Astrocyte (in vitro differentiated cells and primary cell): ENCODE measurements around the gene CORO2B. TPM values are rescaled to one million over a fixed set of nuclear protein-coding genes. Genes with fewer than 3 reads are reported as not detected.

Source experiments
- DNase-seq: peaks from one replicate; pipeline ENCODE4 v3.0.0-alpha.2; 2010; ENCODE audit warnings: low read depth
- FAIRE-seq: peaks from 2 replicates; lab custom pipeline; 2011; peaks lifted over from hg19 to GRCh38; lab: Jason Lieb, UNC
- H2AFZ ChIP-seq: 2 replicates; pipeline ENCODE4 v1.6.0; 2012; ENCODE audit warnings: low read depth, low read length, inconsistent platforms
- H3K27ac ChIP-seq: 2 replicates; pipeline ENCODE4 v1.5.1; 2011; ENCODE audit warnings: low read depth, low read length, inconsistent platforms
- H3K27me3 ChIP-seq: 2 replicates; pipeline ENCODE4 v1.6.0; 2011; ENCODE audit warnings: low read length, inconsistent platforms; ENCODE audit not compliant: insufficient read depth
- H3K36me3 ChIP-seq: 2 replicates; pipeline ENCODE4 v1.5.1; 2011; ENCODE audit warnings: low read length, inconsistent platforms; ENCODE audit not compliant: insufficient read depth
- H3K4me1 ChIP-seq: 2 replicates; pipeline ENCODE4 v1.5.1; 2011; ENCODE audit warnings: low read length, inconsistent platforms; ENCODE audit not compliant: insufficient read depth
- H3K4me2 ChIP-seq: 2 replicates; pipeline ENCODE4 v1.6.0; 2012; ENCODE audit warnings: low read length, inconsistent platforms
- H3K4me3 ChIP-seq: 2 replicates; pipeline ENCODE4 v1.5.1; 2011; ENCODE audit warnings: low read depth, mild to moderate bottlenecking, low read length, inconsistent platforms; ENCODE audit not compliant: insufficient read depth
- H3K79me2 ChIP-seq: 2 replicates; pipeline ENCODE4 v1.6.0; 2012; ENCODE audit warnings: mild to moderate bottlenecking, low read length, inconsistent platforms; ENCODE audit not compliant: insufficient read depth
- H3K9ac ChIP-seq: 2 replicates; pipeline ENCODE4 v1.6.0; 2012; ENCODE audit warnings: mild to moderate bottlenecking, low read length, inconsistent platforms
- H3K9me3 ChIP-seq: 2 replicates; pipeline ENCODE4 v1.5.1; 2012; ENCODE audit warnings: low read depth, mild to moderate bottlenecking, low read length, inconsistent platforms; ENCODE audit not compliant: insufficient read depth
- H4K20me1 ChIP-seq: 2 replicates; pipeline ENCODE4 v1.6.0; 2012; ENCODE audit warnings: low read length, inconsistent platforms; ENCODE audit not compliant: insufficient read depth
- H3K27ac Mint-ChIP-seq: one replicate; pipeline ENCODE4 v1.8.0; 2021; ENCODE audit warnings: mild to moderate bottlenecking, mixed read lengths; ENCODE audit not compliant: unreplicated experiment
- H3K27me3 Mint-ChIP-seq: one replicate; pipeline ENCODE4 v1.8.0; 2021; ENCODE audit warnings: low read depth, mixed read lengths; ENCODE audit not compliant: unreplicated experiment
- H3K36me3 Mint-ChIP-seq: one replicate; pipeline ENCODE4 v1.8.0; 2021; ENCODE audit warnings: low read depth, mixed read lengths; ENCODE audit not compliant: unreplicated experiment
- H3K4me1 Mint-ChIP-seq: one replicate; pipeline ENCODE4 v1.8.0; 2021; ENCODE audit warnings: low read depth, mixed read lengths; ENCODE audit not compliant: unreplicated experiment
- H3K4me3 Mint-ChIP-seq: one replicate; pipeline ENCODE4 v1.8.0; 2021; ENCODE audit warnings: mild to moderate bottlenecking, moderate library complexity, mixed read lengths; ENCODE audit not compliant: unreplicated experiment
- H3K9me3 Mint-ChIP-seq: one replicate; pipeline ENCODE4 v1.8.0; 2021; ENCODE audit warnings: mild to moderate bottlenecking, mixed read lengths; ENCODE audit not compliant: unreplicated experiment
- CTCF ChIP-seq: IDR thresholded peaks from 2 replicates; pipeline ENCODE4 v1.5.1; 2011; ENCODE audit warnings: low read depth, mild to moderate bottlenecking, inconsistent platforms, low read length, moderate library complexity; ENCODE audit not compliant: insufficient read depth
- EZH2 ChIP-seq: IDR thresholded peaks from 2 replicates; pipeline ENCODE4 v1.6.1; 2012; ENCODE audit warnings: mild to moderate bottlenecking, low read length, inconsistent platforms; ENCODE audit not compliant: insufficient read depth
- total RNA-seq: library from RNA; stranded (reverse); gene quantifications from 2 replicates; pipeline ENCODE4 v1.2.1, GENCODE V29; 2021

The CORO2B gene
- total RNA-seq, 1 donor from 2014 or later: 7.4 TPM

GRCh38 chr15:68621535-68621934, 42.7 kb downstream of the CORO2B start:
- H3K36me3 ChIP-seq: no peaks in the 10 kb centered on the region

DNA sequence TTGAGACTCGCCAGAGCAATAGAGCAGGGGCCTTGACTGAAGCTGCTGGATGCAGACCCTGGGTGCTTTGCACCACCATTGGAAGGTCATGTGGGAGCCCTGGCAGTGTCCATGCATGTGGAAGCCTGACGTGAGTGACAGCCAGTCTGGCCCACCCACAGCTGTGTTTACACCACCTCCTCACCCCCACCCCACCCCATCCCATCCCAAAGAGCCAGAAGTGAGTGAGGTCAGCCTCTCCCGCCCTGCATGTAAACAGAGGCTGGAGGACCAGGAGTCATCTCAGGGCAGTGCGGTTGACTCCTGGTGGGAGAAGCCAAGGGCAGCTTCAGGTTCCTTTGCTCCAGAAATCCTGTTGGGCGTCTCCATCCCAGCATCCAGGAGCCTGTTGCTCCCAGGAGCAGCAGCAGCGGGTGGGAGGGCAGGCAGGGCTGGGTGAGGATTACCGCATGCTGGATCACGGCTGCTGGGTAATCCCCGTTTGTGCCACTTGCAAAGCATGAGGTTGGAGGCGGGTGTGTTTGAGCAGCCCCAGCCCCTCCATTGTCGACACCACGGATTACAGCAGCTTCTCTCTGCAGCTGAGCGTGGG, 44.6 kb downstream of the CORO2B start:
- H2AFZ ChIP-seq: no peak overlapping the region
- DNase-seq: no peak
- FAIRE-seq: no peak

More at GRCh38 chr15:68621535-68621934, 42.7 kb downstream of the CORO2B start:
- Histone ChIP-seq H3K9ac (peak overlapping the region; percentile 54), H3K4me2 (peak overlapping the region; percentile 78), H4K20me1 (peaks cover 6% of the 10 kb centered on the region), H2AFZ (no peak overlapping the region), H3K9me3 (no peaks in the 10 kb centered on the region), H3K4me1 (peaks cover 53% of the 10 kb centered on the region), H3K27me3 (no peaks in the 10 kb centered on the region), H3K4me3 (no peak overlapping the region), H3K27ac (peak overlapping the region; percentile 63), H3K79me2 (peaks cover 38% of the 10 kb centered on the region)
- Mint-ChIP-seq H3K27me3 (peaks cover 2% of the 10 kb centered on the region), H3K36me3 (peaks cover 3% of the 10 kb centered on the region), H3K9me3 (no peaks in the 10 kb centered on the region), H3K27ac (no peak overlapping the region), H3K4me1 (peaks cover 18% of the 10 kb centered on the region), H3K4me3 (no peak overlapping the region)
- DNase-seq (no peak), FAIRE-seq (peak; percentile 65)
- TF ChIP-seq EZH2 (no peak), CTCF (no peak)

More for the DNA sequence above, 44.6 kb downstream of the CORO2B start:
- Histone ChIP-seq H3K4me3 (no peak overlapping the region), H3K4me1 (peaks cover 59% of the 10 kb centered on the region), H3K79me2 (peaks cover 36% of the 10 kb centered on the region), H3K27ac (no peak overlapping the region), H3K4me2 (no peak overlapping the region), H3K9me3 (no peaks in the 10 kb centered on the region), H4K20me1 (peaks cover 8% of the 10 kb centered on the region), H3K9ac (no peak overlapping the region), H3K36me3 (no peaks in the 10 kb centered on the region), H3K27me3 (no peaks in the 10 kb centered on the region)
- Mint-ChIP-seq H3K27ac (no peak overlapping the region), H3K4me1 (peaks cover 13% of the 10 kb centered on the region), H3K4me3 (no peak overlapping the region), H3K36me3 (peaks cover 3% of the 10 kb centered on the region), H3K27me3 (peaks cover 2% of the 10 kb centered on the region), H3K9me3 (no peaks in the 10 kb centered on the region)
- TF ChIP-seq EZH2 (no peak), CTCF (no peak)
